ENCODE data around the gene CASKIN2.

CASKIN2 gene

GRCh38 chr17:75492555-75493168 lies 22.7 kb downstream of the CASKIN2 start:
- H3K4me3 Mint-ChIP-seq = no peak overlapping the region
- no peaks in the 10 kb centered on the region for H3K9me3 Mint-ChIP-seq
- no peaks in the 10 kb centered on the region for H3K27me3 Mint-ChIP-seq (ENCODE audit: low read depth)
- peaks cover under 1% of the 10 kb centered on the region for H3K4me1 Mint-ChIP-seq
- peaks cover 18% of the 10 kb centered on the region for H3K36me3 Mint-ChIP-seq (ENCODE audit: low read depth)
- no peak for TF ChIP-seq CTCF (IDR thresholded peaks at IDR 0.05; ENCODE audit: unreplicated experiment in 3 of 3)
- H3K27ac Mint-ChIP-seq = no peak overlapping the region

GRCh38 chr17:75491680-75492079 lies 23.7 kb downstream of the CASKIN2 start:
- TF ChIP-seq CTCF (IDR thresholded peaks at IDR 0.05; ENCODE audit: unreplicated experiment in 3 of 3) = no peak
- Mint-ChIP-seq H3K36me3 (ENCODE audit: low read depth) (peaks cover 22% of the 10 kb centered on the region), H3K27me3 (ENCODE audit: low read depth) (no peaks in the 10 kb centered on the region), H3K27ac (no peak overlapping the region), H3K4me3 (no peak overlapping the region), H3K9me3 (no peaks in the 10 kb centered on the region), H3K4me1 (peaks cover 7% of the 10 kb centered on the region)

DNA sequence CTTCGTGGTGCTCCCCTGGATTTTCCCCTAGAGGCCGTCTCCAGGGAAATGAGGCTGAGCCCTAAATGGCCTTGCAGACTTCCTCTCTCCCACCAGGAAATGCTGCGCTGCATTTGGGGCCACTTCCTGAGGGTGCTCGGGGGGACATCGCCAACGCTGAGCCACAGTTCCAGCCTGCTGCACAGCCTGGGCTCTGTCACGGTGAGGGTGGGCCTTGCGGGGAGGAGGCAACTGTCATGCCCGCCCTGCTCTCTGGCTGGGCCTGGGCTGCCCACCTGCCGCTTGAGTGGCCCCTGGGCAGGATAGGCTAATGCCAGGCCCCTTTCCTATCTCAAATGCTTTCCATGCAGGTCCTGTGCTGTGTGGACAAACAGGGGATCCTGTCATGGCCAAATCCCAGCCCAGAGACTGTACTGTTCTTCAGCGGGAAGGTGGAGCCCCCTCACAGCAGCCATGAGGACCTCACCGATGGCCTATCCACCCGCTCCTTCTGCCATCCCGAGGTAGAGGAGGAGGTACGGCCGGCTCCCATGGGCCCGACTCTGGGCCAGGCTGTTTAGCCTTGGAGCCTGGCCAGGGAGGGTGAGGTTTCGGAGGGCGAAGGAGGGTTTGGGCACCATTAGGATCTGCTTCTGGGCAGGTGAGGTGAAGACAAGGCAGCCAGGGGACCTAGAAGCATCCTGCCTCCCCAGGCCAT lies 24.2 kb downstream of the CASKIN2 start:
- TF ChIP-seq CTCF (IDR thresholded peaks at IDR 0.05; ENCODE audit: unreplicated experiment in 3 of 3) = no peak
- no peaks in the 10 kb centered on the region for H3K27me3 Mint-ChIP-seq (ENCODE audit: low read depth)
- peaks cover 22% of the 10 kb centered on the region for H3K36me3 Mint-ChIP-seq (ENCODE audit: low read depth)
- no peaks in the 10 kb centered on the region for H3K9me3 Mint-ChIP-seq
- no peak overlapping the region for H3K4me3 Mint-ChIP-seq
- H3K27ac Mint-ChIP-seq = no peak overlapping the region
- H3K4me1 Mint-ChIP-seq = peaks cover 7% of the 10 kb centered on the region

DNA sequence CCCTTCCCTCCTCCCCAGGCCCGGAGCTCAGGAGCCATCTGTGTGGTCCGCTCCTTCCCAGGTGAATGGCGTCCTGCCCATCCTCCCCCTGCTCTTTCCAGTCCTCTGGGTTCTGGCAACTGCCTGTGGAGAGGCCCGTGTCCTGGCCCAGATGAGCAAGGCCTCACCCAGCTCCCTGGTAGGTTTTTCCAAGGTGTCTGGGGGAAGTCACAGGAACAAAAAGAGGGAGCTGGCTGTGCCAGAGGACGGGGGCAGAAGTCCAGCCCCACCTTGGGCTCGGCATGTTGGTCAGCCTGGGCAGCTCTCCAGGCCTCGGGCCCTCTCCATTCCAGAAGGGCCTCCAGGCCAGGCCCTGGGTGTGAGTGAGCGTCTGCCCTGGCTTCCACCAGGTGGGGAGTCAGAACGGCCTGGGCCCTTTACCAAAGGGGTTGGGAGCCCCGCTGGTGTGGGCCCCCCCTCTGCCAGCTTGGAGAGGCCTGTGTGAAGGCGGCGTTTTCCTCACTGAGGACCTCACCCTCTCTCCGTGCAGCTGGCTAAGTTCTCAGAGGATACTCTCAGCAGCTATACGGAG lies 25.1 kb downstream of the CASKIN2 start:
- no peak for TF ChIP-seq CTCF (IDR thresholded peaks at IDR 0.05; ENCODE audit: unreplicated experiment in 3 of 3)
- no peaks in the 10 kb centered on the region for H3K27me3 Mint-ChIP-seq (ENCODE audit: low read depth)
- H3K36me3 Mint-ChIP-seq (ENCODE audit: low read depth) = peaks cover 18% of the 10 kb centered on the region
- H3K4me3 Mint-ChIP-seq = no peak overlapping the region
- no peak overlapping the region for H3K27ac Mint-ChIP-seq
- no peaks in the 10 kb centered on the region for H3K9me3 Mint-ChIP-seq
- peaks cover 7% of the 10 kb centered on the region for H3K4me1 Mint-ChIP-seq

DNA sequence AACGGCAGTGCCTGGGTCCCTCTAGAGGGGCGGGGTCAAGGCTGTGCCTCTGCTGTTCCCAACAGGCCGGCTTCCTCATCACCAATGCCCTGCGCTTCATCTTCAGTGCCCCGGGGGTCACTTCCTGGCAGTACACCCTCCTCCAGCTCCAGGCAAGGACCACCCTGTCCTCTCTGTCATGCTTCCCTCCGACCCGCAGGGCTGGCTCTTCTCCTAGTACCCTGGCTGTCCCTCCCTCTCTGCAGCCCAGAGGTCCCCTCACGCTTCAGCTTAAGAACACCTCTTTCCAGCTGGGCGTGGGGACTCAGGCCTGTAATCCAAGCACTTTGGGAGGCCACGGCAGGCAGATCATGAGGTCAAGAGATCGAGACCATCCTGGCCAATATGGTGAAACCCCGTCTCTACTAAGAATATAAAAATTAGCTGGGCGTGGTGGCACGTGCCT lies 25.8 kb downstream of the CASKIN2 start:
- Mint-ChIP-seq H3K9me3 (no peaks in the 10 kb centered on the region), H3K27ac (no peak overlapping the region), H3K36me3 (ENCODE audit: low read depth) (peaks cover 17% of the 10 kb centered on the region), H3K4me3 (no peak overlapping the region), H3K27me3 (ENCODE audit: low read depth) (no peaks in the 10 kb centered on the region), H3K4me1 (peaks cover 7% of the 10 kb centered on the region)
- TF ChIP-seq CTCF (IDR thresholded peaks at IDR 0.05; ENCODE audit: unreplicated experiment in 3 of 3) = no peak

Data from nephron (organoid).